Measurements from ENCODE around the gene MBNL2. TPM values are rescaled to one million over a fixed set of nuclear protein-coding genes. Genes with fewer than 3 reads are reported as not detected.

The MBNL2 gene
- total RNA-seq, 1 donor from 2014 or later: 102 TPM

DNA sequence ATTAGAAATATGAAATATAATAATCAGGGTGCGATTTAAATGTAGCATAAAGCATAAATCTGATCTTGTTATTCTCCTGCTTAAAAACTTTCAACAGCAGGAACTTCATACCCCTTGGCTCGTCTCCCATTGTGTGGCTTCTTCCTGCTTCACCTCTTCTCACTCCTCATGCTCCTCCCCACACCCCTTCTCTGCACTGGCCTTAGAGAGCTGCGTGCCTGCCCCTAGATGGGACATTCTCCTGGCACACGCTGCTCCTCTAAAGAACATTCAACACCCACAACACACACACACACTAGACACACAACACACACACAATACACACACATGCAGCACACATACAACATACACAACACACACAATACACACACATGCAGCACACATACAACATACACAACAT, 107.2 kb downstream of the MBNL2 start:
- ATAC-seq (no peak), DNase-seq (ENCODE audit: low spot score) (no peak)
- intact Hi-C loops (cut with DNase I): no loop called here

- ATAC-seq (no peak), DNase-seq (ENCODE audit: low spot score) (no peak)
- intact Hi-C loops (cut with DNase I): no loop called here
Observed at GRCh38 chr13:97330448-97330847, 108.3 kb downstream of the MBNL2 start.

DNA sequence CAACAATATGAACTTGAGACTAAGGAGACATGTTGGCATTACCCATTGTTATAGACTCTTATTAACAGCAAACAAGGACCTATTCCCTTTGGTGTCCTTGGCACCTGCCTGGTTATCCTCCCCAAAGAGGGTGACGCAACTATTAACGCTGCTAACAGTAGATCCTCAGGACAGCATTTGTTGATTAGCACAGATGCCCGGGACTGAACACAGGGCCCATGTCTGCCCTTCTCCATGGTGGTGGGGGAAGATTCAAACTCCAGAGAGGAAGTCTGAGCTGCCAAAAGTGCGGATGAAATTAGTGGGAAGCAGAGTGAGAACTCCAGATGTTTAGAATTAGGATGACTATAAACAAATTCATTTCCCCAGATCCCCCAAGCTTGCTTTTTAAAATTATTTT, 110.6 kb downstream of the MBNL2 start:
- ATAC-seq: no peak
- no peak for DNase-seq (ENCODE audit: low spot score)
- intact Hi-C loops (cut with DNase I): no loop called here

DNA sequence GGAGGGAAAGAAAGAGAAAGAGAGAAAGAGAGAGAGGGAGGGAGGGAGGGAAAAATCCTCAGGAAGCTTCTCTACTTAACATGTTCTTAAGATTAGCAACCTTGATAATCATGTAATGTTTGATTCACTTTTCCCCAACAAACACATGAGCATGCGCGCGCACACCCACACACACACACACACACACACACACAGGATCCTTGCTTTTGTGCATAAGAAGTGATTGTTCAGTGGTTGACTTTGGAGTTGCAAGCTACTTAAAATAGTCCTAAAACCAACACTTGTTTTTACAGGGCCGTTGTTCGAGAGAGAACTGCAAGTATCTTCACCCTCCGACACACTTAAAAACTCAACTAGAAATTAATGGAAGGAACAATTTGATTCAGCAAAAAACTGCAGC, 111.8 kb downstream of the MBNL2 start:
- DNase-seq (ENCODE audit: low spot score): no peak
- peak; percentile 58 for ATAC-seq
- intact Hi-C loops (cut with DNase I): no loop called here

DNA sequence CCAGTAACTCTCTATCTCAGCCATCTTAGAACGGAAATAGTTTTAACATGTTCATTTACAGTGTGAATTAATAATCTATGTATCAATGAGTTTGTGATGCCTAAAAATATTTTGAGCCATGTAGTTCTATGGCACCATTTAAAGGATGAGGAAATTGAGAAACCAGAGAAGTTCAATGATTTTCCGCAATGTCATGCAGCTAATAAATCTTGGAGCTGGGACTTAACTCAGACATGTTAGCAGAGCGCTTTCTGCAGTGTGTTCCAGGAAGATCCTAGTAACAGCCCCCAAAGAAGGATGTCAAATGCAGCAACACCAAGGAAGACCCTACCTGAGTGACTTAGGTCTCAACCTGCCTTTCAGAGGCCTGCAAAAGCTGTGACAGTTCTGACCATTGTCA, 112.6 kb downstream of the MBNL2 start:
- intact Hi-C loops (cut with DNase I): no loop called here
- no peak for ATAC-seq
- DNase-seq (ENCODE audit: low spot score): no peak

DNA sequence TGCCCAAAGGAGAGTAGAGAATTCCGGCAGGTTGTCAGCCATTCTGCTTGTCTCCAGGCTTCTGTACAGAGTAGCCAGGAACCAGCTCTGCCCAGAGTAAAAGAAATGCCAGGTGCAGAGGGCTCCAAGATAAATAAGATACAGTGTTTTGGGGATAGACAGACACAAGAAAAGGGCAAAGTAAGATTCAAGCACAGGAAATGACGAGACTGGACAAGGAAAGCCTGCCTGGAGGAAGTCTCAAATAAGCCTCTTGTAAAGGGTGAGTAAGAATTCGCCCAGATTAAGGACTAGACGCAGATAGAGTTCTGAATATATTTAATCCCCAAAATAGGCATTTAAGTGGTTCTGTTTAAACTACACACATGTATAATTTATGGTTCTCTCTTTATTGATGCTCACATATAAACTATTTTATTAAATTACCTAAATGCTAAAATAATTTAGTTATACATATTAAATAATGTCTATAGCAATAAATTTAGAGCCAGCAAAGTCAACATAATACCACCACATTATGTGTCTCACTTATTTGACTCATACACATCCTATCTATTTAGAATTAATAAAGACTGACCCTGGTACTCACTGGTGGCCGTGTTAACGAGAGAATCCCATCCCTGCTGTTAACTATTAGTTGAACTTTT, 113.5 kb downstream of the MBNL2 start:
- intact Hi-C loops (cut with DNase I): no loop called here
- ATAC-seq: no peak
- DNase-seq (ENCODE audit: low spot score): no peak

DNA sequence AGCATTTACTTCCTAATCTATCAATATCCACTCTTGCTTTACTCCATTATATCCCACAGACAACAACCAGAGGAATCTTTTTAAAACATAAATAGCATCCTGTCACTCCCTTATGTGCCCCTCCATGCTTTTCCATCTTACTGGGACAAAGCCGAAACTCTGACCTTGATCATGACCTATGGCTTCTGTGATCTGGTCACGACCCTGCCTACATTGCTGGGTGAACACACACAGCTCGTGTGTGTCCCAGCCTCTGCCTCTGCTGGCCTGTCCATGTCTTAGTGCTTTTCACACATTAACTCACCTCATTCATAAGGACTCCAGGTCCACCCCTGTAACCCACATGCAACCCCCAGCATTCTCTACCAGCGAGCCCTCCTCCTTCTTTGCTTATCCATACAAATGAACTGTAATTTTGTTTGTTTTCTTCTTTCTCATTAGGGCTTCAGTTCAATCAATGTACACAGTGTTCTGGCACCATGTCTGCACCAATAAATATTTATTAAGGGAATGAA, 115.9 kb downstream of the MBNL2 start:
- intact Hi-C loops (cut with DNase I): no loop called here
- no peak for ATAC-seq
- no peak for DNase-seq (ENCODE audit: low spot score)

DNA sequence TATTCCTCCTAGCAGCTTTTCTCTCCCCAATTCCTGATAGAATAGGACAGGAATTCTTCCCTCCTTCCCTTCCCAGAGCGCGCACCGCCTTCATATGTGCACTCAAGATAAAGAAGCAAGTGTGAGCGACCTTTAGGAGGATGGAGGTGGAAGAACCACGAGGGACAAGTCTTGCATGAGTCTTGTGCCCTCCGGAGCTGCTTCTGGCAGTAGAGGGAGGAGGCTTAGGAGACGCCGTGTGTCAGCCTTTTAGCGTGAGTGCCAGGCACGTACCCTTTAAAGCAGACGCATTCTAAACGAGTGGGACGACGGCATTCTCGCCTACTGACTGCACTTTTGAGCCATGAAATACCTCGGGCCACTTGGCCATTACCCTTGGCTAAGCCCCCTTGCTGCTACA, 116.4 kb downstream of the MBNL2 start:
- no peak for DNase-seq (ENCODE audit: low spot score)
- intact Hi-C loops (cut with DNase I): no loop called here
- peak; percentile 13 for ATAC-seq

- intact Hi-C loops (cut with DNase I): no loop called here
- no peak for DNase-seq (ENCODE audit: low spot score)
- ATAC-seq: peak; percentile 74
Observed at GRCh38 chr13:97339019-97339987, 117.2 kb downstream of the MBNL2 start.

GRCh38 chr13:97339988-97340749, 118.0 kb downstream of the MBNL2 start:
- DNase-seq (ENCODE audit: low spot score) (no peak), ATAC-seq (no peak)
- intact Hi-C loops (cut with DNase I): loop anchor here (10.0 kb wide), 2 partner anchors 115 to 225 kb away; partner anchors contain the start of gene MBNL2

DNA sequence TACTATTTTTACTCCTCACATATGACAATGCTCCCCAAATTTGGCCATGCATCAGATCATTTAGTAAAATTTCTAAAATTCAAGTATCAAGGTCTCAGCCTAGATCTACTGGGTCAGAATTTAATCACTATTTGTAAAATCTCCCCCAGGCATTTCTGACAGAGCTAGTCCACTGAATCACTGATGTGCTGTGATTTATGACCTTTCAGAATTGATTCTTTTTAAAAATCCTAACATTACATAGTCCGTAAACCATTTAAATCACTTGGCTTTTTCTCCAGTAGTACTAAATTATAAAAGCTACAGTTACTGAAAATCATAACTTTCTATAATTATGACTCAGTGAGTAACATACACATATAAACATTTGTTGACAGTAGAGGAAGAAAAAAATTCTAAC, 119.0 kb downstream of the MBNL2 start:
- no peak for ATAC-seq
- intact Hi-C loops (cut with DNase I): loop anchor here (10.0 kb wide), 2 partner anchors 116 to 226 kb away; partner anchors contain the start of gene MBNL2
- DNase-seq (ENCODE audit: low spot score): no peak

DNA sequence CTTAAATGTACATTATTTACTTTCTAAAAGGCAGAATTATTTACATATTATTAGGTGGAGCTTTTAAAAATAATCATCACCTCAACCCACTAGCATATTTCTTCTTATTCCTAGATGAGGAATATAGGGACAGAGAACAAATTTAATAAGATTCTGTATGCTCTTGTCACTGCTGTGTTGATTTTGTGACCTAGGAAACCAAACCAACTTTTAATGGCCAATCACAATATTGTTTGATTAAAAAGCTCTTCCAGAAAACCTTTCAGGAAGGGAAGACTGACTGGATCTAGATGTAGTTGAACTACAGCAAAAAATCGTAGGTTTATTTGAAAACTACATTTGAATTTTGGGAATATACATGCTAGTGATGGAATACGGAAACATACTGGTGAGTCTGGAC, 120.0 kb downstream of the MBNL2 start:
- intact Hi-C loops (cut with DNase I): loop anchor here (10.0 kb wide), 2 partner anchors 117 to 227 kb away; partner anchors contain the start of gene MBNL2
- no peak for DNase-seq (ENCODE audit: low spot score)

GRCh38 chr13:97342936-97343335, 120.8 kb downstream of the MBNL2 start:
- DNase-seq (ENCODE audit: low spot score) (no peak), ATAC-seq (no peak)
- intact Hi-C loops (cut with DNase I): loop anchor here (10.0 kb wide), 2 partner anchors 118 to 228 kb away; partner anchors contain the start of gene MBNL2

More for the DNA sequence above, 120.0 kb downstream of the MBNL2 start:
- ATAC-seq: no peak

DNA sequence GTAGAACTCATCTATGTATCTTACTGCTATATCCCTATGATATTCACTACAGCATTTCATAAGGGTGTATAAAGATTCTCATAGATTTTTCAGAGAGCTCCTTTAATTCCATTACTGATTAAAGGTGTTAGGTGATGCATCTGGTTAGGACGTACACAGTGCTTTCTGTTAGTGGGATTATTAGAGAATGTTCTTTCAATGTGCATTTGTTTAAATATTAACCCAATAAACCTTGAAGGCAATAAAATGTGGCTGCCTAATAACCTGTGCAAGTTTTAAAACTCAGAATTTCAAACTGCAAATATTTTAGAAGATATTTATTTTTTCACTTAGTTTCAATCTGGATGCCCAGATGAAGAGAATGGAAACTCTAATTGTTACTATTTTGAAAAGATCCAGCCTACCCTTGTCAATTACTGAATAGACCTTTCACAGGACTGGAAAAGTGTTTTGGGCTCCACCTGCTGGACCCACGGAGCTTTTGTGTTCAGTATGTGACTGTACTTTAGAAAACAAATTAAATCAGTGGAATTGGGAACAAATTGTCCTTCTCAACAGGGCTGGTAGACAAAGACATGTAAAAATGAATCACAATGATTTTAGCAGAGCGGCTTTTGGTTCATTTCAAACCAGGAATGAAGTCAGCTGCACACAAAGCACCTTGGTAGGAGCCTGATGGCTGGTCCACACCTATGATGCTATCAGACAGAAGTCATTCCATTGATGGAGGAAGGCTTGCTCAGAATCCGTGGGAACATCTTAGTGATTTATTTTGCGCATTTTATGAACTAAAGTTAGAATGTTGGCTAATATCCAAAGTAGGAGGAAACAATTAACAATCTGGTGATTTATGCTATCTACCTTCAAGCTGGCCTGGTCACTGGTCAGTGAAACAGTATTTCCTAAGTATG, 122.4 kb downstream of the MBNL2 start:
- DNase-seq (ENCODE audit: low spot score) (peak; percentile 81), ATAC-seq (peak; percentile 87)
- intact Hi-C loops (cut with DNase I): loop anchor here (10.0 kb wide), 2 partner anchors 120 to 230 kb away; partner anchors contain the start of gene MBNL2

DNA sequence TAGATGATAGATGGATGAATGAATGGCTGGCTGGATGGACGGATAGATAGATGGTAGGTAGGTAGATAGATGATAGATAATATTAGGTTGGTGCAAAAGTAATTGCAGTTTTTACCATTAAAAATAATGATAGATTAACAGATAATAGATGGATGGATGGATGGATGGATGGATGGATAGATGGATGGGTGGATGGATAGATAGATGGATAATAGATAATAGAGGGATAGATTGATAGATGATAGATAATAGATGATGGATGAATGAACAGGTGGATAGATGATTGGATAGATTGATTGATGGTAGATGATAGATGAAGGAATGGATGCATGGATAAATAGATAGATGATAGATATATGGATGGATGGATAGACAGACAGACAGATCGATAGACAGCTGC, 124.0 kb downstream of the MBNL2 start:
- DNase-seq (ENCODE audit: low spot score) (no peak), ATAC-seq (no peak)
- intact Hi-C loops (cut with DNase I): loop anchor here (10.0 kb wide), 2 partner anchors 121 to 231 kb away; partner anchors contain the start of gene MBNL2

GRCh38 chr13:97346561-97347254, 124.6 kb downstream of the MBNL2 start:
- intact Hi-C loops (cut with DNase I): loop anchor here (10.0 kb wide), 2 partner anchors 122 to 232 kb away; partner anchors contain the start of gene MBNL2
- ATAC-seq (no peak), DNase-seq (ENCODE audit: low spot score) (no peak)

- no peak for DNase-seq (ENCODE audit: low spot score)
- ATAC-seq: no peak
- intact Hi-C loops (cut with DNase I): loop anchor here (10.0 kb wide), 2 partner anchors 123 to 233 kb away; partner anchors contain the start of gene MBNL2
Observed at GRCh38 chr13:97347255-97347932, 125.3 kb downstream of the MBNL2 start.
